PC-9 (cell line): ENCODE results near the gene PIK3R1.

Experiments
- EZH2 ChIP-seq: fragments of 200-600 bp; sonication (generic); IDR thresholded peaks from 2 replicates; pipeline ENCODE4 v1.8.0; 2017; ENCODE audit warnings: antibody characterized with exemption, low read depth
- TF ChIP-seq, protein P1 (sequence below): fragments of 200-600 bp; sonication (generic); conservative IDR thresholded peaks from 2 replicates; pipeline ENCODE4 v1.6.1; 2017; ENCODE audit warnings: mixed run types, antibody characterized with exemption, mild to moderate bottlenecking, moderate library complexity

DNA sequence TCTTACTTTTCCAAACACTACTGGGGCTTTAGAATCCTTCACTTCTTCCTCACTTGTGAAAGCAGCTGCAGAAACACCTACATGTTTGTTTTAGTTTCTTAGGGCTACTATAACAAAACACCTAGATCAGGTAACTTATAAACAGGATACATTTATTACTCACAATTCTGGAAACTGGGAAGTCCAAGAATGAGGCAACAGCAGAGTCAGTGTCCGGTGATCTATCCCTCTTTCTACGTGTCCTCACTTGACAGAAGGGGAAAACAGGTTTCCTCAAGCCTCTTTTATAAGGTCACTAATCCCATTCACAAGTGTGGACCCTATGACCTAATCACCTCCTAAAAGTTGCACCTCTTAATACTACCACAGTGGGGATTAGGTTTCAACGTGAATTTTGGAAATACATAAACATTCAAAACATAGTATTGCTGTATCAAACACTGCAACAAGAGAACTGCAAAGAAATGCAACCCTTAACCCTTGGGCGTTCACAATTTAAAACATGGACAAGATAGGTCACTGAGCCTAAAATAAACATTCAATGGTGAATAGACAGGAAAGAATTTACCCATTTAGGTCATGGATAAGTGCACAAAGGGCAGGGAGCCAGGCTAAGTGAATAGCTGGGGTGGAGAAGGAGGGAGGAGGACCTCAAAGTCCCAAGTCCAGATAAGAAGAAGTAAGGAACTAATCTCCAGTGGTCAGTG is 104.3 kb downstream of the PIK3R1 start:
- TF ChIP-seq, protein P1, sequence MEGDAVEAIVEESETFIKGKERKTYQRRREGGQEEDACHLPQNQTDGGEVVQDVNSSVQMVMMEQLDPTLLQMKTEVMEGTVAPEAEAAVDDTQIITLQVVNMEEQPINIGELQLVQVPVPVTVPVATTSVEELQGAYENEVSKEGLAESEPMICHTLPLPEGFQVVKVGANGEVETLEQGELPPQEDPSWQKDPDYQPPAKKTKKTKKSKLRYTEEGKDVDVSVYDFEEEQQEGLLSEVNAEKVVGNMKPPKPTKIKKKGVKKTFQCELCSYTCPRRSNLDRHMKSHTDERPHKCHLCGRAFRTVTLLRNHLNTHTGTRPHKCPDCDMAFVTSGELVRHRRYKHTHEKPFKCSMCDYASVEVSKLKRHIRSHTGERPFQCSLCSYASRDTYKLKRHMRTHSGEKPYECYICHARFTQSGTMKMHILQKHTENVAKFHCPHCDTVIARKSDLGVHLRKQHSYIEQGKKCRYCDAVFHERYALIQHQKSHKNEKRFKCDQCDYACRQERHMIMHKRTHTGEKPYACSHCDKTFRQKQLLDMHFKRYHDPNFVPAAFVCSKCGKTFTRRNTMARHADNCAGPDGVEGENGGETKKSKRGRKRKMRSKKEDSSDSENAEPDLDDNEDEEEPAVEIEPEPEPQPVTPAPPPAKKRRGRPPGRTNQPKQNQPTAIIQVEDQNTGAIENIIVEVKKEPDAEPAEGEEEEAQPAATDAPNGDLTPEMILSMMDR, result no peak
- TF ChIP-seq EZH2, result no peak
